KG1 (cell line): ENCODE results near the gene RAB25.

Experiments
- DNase-seq: peaks from one replicate; lab custom pipeline; 2025; lab: John Stamatoyannopoulos, UW

RAB25 gene

DNA sequence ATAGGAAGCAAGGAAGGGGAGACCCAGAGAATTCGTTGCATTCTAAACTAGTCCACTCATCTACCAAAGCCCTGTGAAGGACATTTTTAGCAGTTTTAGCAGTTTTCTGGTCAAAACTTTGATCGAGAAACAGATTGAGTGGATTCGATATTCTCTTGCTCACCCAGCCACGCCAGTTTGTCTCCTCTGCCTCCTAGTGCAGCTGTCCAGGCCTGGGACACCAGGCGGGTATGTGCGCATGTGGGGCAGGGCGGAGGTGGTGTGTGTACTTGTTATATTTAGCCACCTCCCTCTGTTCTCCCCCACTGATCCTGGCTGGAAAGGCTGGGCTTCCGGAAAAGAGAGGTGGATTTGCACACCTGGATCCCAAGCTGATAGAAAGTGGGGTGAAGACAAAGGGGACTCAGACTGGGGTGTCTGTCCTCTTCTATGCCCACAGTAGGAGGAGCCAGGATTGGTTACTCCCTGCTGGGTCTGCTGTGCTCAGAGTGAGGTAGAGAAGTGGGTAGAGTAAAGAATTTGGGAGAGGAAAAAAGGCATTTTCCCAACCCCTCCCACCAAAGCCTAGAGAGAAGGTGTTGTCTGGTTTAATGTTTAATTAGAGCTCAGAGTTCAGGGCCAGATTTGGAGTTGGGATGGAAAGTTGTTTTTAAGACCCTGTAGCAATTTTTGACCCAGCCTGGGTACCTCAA is 57.4 kb downstream of the RAB25 start:
- no peak for DNase-seq

GRCh38 chr1:156119503-156120209 is 58.7 kb downstream of the RAB25 start:
- no peak for DNase-seq
